Activated T-cell treated with anti-CD3 and anti-CD28 coated beads, Interleukin-2, amount 50 U/mL, for 24 hours (primary cell): ENCODE measurements around the gene KLK3.

Experiments
- DNase-seq: peaks from one replicate; pipeline ENCODE4 v3.0.0-alpha.2; 2020
- H3K27ac Mint-ChIP-seq: 2 replicates; pipeline ENCODE4 v1.8.0; 2020; ENCODE audit warnings: mild to moderate bottlenecking, mixed read lengths
- H3K27me3 Mint-ChIP-seq: 2 replicates; pipeline ENCODE4 v1.8.0; 2020; ENCODE audit warnings: mixed read lengths
- H3K36me3 Mint-ChIP-seq: 2 replicates; pipeline ENCODE4 v1.8.0; 2020; ENCODE audit warnings: low read depth, mixed read lengths
- H3K4me1 Mint-ChIP-seq: 2 replicates; pipeline ENCODE4 v1.8.0; 2020; ENCODE audit warnings: low read depth, mixed read lengths
- H3K4me3 Mint-ChIP-seq: 2 replicates; pipeline ENCODE4 v1.8.0; 2020; ENCODE audit warnings: mild to moderate bottlenecking, moderate library complexity, mixed read lengths
- H3K9me3 Mint-ChIP-seq: 2 replicates; pipeline ENCODE4 v1.8.0; 2020; ENCODE audit warnings: mixed read lengths

KLK3 gene

GRCh38 chr19:50838239-50838638 lies 16.5 kb upstream of the KLK3 start:
- Mint-ChIP-seq H3K27ac (no peak overlapping the region), H3K27me3 (peaks cover 53% of the 10 kb centered on the region), H3K4me3 (no peak overlapping the region), H3K9me3 (peaks cover 4% of the 10 kb centered on the region), H3K36me3 (no peaks in the 10 kb centered on the region), H3K4me1 (peaks cover 11% of the 10 kb centered on the region)
- DNase-seq: no peak

DNA sequence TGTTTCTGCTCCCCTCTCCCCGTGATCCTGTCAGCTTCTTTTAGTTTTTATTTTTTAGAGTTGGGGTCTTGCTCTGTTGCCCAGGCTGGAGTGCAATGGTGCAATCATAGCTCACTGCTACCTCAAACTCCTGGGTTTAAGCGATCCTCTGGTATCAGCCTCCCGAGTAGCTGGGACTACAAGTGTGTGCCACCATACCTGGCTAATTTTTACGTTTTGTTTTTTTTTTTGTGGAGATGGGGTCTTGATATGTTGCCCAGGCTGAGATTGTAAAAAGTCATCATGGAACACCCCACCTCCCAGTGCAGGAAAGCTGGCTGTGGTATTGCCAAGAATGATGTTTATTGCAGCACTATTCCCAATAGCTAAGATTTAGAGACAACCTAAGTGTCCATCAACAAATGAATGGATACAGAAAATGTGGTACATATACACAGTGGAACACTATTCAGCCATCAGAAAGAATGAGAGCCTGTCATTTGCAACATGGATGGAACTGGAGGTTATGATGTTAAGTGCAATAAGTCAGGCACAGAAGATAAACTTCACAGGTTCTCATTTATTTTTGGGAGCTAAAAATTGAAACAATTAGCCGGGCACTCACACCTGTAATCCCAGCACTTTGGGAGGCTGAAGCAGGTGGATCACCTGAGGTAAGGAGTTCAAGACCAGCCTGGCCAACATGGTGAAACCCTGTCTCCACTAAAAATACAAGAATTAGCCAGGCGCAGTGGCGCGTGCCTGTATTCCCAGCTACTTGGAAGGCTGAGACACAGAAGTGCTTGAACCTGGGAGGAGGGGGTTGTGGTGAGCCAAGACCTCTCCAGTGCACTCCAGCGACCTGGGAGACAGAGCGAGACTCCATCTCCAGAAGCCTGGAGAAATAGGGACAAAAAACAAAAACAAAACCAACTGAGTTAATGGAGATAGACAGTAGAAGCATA lies 14.7 kb upstream of the KLK3 start:
- Mint-ChIP-seq H3K4me1 (peaks cover 10% of the 10 kb centered on the region), H3K4me3 (no peak overlapping the region), H3K9me3 (peaks cover 17% of the 10 kb centered on the region), H3K27ac (no peak overlapping the region), H3K27me3 (peaks cover 40% of the 10 kb centered on the region), H3K36me3 (no peaks in the 10 kb centered on the region)
- DNase-seq: no peak

DNA sequence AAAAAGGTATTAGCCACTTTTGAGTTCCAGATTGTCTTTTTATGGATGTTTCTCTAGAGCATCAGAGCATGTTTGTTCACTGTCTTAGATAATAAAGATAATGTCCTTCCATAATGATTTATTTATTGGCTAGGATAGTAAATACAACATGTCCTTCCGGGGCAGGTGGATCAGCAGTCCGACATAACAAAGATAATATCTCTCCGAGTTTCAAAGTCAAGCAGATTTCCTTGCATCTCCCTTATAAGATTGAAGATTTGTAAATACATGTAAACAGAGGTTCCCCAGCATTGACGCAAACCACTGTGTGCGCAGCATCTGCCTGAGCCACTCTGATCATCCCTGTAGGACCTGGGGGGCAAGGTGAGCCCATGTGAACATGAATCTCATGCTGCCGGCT lies 12.6 kb upstream of the KLK3 start:
- H3K4me3 Mint-ChIP-seq: no peak overlapping the region
- DNase-seq: no peak
- H3K27ac Mint-ChIP-seq: no peak overlapping the region
- H3K9me3 Mint-ChIP-seq: peaks cover 17% of the 10 kb centered on the region
- H3K27me3 Mint-ChIP-seq: peaks cover 21% of the 10 kb centered on the region
- H3K36me3 Mint-ChIP-seq: no peaks in the 10 kb centered on the region
- no peaks in the 10 kb centered on the region for H3K4me1 Mint-ChIP-seq

DNA sequence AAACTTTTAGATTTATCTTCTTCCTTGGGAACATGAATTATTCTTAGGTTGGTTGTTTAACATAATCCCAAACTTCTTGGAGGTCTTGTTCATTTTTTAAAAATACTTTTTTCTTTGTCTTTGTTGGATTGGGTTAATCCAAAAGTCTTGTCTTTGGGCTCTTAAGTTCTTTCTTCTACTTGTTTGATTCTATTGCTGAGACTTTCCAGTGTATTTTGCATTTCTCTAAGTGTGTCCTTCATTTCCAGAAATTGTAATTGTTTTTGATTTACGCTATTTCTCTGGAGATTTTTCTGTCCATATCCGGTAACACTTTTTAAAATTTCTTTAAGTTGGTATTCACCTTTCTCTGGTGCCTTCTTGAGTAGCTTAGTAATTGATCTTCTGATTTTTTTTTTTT lies 11.5 kb upstream of the KLK3 start:
- no peak overlapping the region for H3K27ac Mint-ChIP-seq
- H3K9me3 Mint-ChIP-seq: peaks cover 17% of the 10 kb centered on the region
- H3K36me3 Mint-ChIP-seq: no peaks in the 10 kb centered on the region
- H3K27me3 Mint-ChIP-seq: peaks cover 15% of the 10 kb centered on the region
- H3K4me3 Mint-ChIP-seq: no peak overlapping the region
- no peaks in the 10 kb centered on the region for H3K4me1 Mint-ChIP-seq
- no peak for DNase-seq

DNA sequence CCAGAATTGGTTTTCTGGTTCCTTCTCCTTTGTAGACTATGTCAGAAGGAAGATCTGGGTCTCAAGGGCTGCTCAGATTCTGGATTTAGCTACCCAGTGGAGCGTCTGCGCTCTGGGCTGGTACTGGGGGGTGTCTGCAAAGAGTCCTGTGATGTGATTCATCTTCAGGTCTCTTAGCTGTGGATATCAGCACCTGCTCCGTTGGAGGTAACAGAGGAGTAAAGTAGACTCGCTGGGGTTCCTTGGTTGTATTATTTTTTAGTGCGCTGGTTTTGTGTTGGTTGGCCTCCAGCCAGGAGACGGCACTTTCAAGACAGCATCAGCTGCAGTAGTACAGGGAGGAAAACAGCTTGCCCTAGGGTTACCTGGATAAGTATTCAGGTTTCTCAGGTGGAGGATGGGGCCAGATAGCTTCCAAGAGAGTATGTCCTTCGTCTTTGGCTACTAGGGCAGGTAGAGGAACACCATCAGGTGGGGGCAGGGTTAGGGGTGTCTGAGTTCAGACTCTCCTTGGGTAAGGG lies 11.0 kb upstream of the KLK3 start:
- H3K4me3 Mint-ChIP-seq: no peak overlapping the region
- H3K27me3 Mint-ChIP-seq: peaks cover 18% of the 10 kb centered on the region
- peaks cover 17% of the 10 kb centered on the region for H3K9me3 Mint-ChIP-seq
- DNase-seq: no peak
- H3K36me3 Mint-ChIP-seq: no peaks in the 10 kb centered on the region
- no peaks in the 10 kb centered on the region for H3K4me1 Mint-ChIP-seq
- H3K27ac Mint-ChIP-seq: no peak overlapping the region

GRCh38 chr19:50844296-50844935 lies 10.3 kb upstream of the KLK3 start:
- H3K4me3 Mint-ChIP-seq: no peak overlapping the region
- no peaks in the 10 kb centered on the region for H3K36me3 Mint-ChIP-seq
- H3K27me3 Mint-ChIP-seq: peaks cover 21% of the 10 kb centered on the region
- peaks cover 17% of the 10 kb centered on the region for H3K9me3 Mint-ChIP-seq
- no peak for DNase-seq
- no peaks in the 10 kb centered on the region for H3K4me1 Mint-ChIP-seq
- H3K27ac Mint-ChIP-seq: no peak overlapping the region

- H3K27me3 Mint-ChIP-seq: peaks cover 60% of the 10 kb centered on the region
- H3K36me3 Mint-ChIP-seq: no peaks in the 10 kb centered on the region
- H3K27ac Mint-ChIP-seq: no peak overlapping the region
- no peak overlapping the region for H3K4me3 Mint-ChIP-seq
- H3K9me3 Mint-ChIP-seq: no peaks in the 10 kb centered on the region
- no peaks in the 10 kb centered on the region for H3K4me1 Mint-ChIP-seq
- no peak for DNase-seq
These were observed 4.0 kb upstream of the KLK3 start for GRCh38 chr19:50850738-50851137.

GRCh38 chr19:50851620-50852019 lies 3.1 kb upstream of the KLK3 start:
- Mint-ChIP-seq H3K4me3 (no peak overlapping the region), H3K9me3 (no peaks in the 10 kb centered on the region), H3K27ac (no peak overlapping the region), H3K4me1 (no peaks in the 10 kb centered on the region), H3K36me3 (no peaks in the 10 kb centered on the region), H3K27me3 (peaks cover 68% of the 10 kb centered on the region)
- DNase-seq: no peak

- no peak for DNase-seq
- Mint-ChIP-seq H3K36me3 (no peaks in the 10 kb centered on the region), H3K27ac (no peak overlapping the region), H3K9me3 (peaks cover 4% of the 10 kb centered on the region), H3K4me1 (no peaks in the 10 kb centered on the region), H3K27me3 (peaks cover 74% of the 10 kb centered on the region), H3K4me3 (no peak overlapping the region)
These were observed 2.7 kb downstream of the KLK3 start for GRCh38 chr19:50857366-50857765.

- no peak overlapping the region for H3K27ac Mint-ChIP-seq
- DNase-seq: no peak
- H3K36me3 Mint-ChIP-seq: no peaks in the 10 kb centered on the region
- H3K4me1 Mint-ChIP-seq: no peaks in the 10 kb centered on the region
- H3K9me3 Mint-ChIP-seq: peaks cover 4% of the 10 kb centered on the region
- no peak overlapping the region for H3K4me3 Mint-ChIP-seq
- peaks cover 77% of the 10 kb centered on the region for H3K27me3 Mint-ChIP-seq
These were observed 4.2 kb downstream of the KLK3 start for GRCh38 chr19:50858886-50859285.

DNA sequence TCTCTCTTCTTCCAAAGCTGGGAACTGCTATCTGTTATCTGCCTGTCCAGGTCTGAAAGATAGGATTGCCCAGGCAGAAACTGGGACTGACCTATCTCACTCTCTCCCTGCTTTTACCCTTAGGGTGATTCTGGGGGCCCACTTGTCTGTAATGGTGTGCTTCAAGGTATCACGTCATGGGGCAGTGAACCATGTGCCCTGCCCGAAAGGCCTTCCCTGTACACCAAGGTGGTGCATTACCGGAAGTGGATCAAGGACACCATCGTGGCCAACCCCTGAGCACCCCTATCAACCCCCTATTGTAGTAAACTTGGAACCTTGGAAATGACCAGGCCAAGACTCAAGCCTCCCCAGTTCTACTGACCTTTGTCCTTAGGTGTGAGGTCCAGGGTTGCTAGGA lies 5.1 kb downstream of the KLK3 start:
- DNase-seq: no peak
- Mint-ChIP-seq H3K4me3 (no peak overlapping the region), H3K27ac (no peak overlapping the region), H3K4me1 (no peaks in the 10 kb centered on the region), H3K27me3 (peaks cover 76% of the 10 kb centered on the region), H3K9me3 (peaks cover 4% of the 10 kb centered on the region), H3K36me3 (no peaks in the 10 kb centered on the region)

- Mint-ChIP-seq H3K27ac (no peak overlapping the region), H3K9me3 (peaks cover 4% of the 10 kb centered on the region), H3K36me3 (no peaks in the 10 kb centered on the region), H3K27me3 (peaks cover 69% of the 10 kb centered on the region), H3K4me1 (no peaks in the 10 kb centered on the region), H3K4me3 (no peak overlapping the region)
- DNase-seq: no peak
These were observed 6.3 kb downstream of the KLK3 start for GRCh38 chr19:50861010-50861409.

GRCh38 chr19:50861496-50862286 lies 7.0 kb downstream of the KLK3 start:
- H3K4me1 Mint-ChIP-seq: no peaks in the 10 kb centered on the region
- peaks cover 68% of the 10 kb centered on the region for H3K27me3 Mint-ChIP-seq
- H3K4me3 Mint-ChIP-seq: no peak overlapping the region
- H3K27ac Mint-ChIP-seq: no peak overlapping the region
- no peaks in the 10 kb centered on the region for H3K36me3 Mint-ChIP-seq
- no peak for DNase-seq
- peaks cover 4% of the 10 kb centered on the region for H3K9me3 Mint-ChIP-seq

DNA sequence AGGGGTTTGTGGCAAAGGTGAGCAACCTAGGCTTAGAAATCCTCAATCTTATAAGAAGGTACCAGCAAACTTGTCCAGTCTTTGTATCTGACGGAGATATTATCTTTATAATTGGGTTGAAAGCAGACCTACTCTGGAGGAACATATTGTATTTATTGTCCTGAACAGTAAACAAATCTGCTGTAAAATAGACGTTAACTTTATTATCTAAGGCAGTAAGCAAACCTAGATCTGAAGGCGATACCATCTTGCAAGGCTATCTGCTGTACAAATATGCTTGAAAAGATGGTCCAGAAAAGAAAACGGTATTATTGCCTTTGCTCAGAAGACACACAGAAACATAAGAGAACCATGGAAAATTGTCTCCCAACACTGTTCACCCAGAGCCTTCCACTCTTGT lies 14.8 kb downstream of the KLK3 start:
- Mint-ChIP-seq H3K27ac (no peak overlapping the region), H3K27me3 (peaks cover 66% of the 10 kb centered on the region), H3K4me3 (no peak overlapping the region), H3K9me3 (no peaks in the 10 kb centered on the region), H3K36me3 (no peaks in the 10 kb centered on the region), H3K4me1 (no peaks in the 10 kb centered on the region)
- DNase-seq: no peak
